HG03571 (cell line): Measurements from ENCODE around the gene RUSC2.
"Not testable (repeated sequence)": the region's sequence is repeated elsewhere in the genome, so short reads cannot be mapped to it uniquely, and the experiment has no call there.

Source experiments
- ATAC-seq: cut with Tn5 transposase; IDR thresholded peaks from one replicate; pipeline ENCODE4 v1.9.1; 2021; ENCODE audit not compliant: unreplicated experiment

RUSC2 gene

GRCh38 chr9:35489313-35490154 is at the start of gene RUSC2:
Gene RUSC2 (plus strand): TSS chr9:35490111. CDS start chr9:35546522, 56,411 bp downstream.
- ATAC-seq, result no peak

- no peak for ATAC-seq
These were observed 43.9 kb upstream of the RUSC2 start for GRCh38 chr9:35446012-35446411.

- ATAC-seq, result no peak
These were observed 41.4 kb upstream of the RUSC2 start for GRCh38 chr9:35448496-35448895.

- ATAC-seq, result no peak
These were observed 37.4 kb upstream of the RUSC2 start for GRCh38 chr9:35452481-35452880.

- ATAC-seq, result no peak
These were observed 36.1 kb upstream of the RUSC2 start for GRCh38 chr9:35453786-35454185.

GRCh38 chr9:35464141-35465025 is 25.5 kb upstream of the RUSC2 start:
- ATAC-seq, result no peak

- ATAC-seq, result no peak
These were observed 19.6 kb upstream of the RUSC2 start for GRCh38 chr9:35470340-35470739.

GRCh38 chr9:35470894-35471293 is 19.0 kb upstream of the RUSC2 start:
- no peak for ATAC-seq

- ATAC-seq, result no peak
These were observed 13.3 kb upstream of the RUSC2 start for GRCh38 chr9:35476596-35476995.

GRCh38 chr9:35477211-35477855 is 12.6 kb upstream of the RUSC2 start:
- ATAC-seq, result not testable (repeated sequence)

GRCh38 chr9:35478871-35479270 is 11.0 kb upstream of the RUSC2 start:
- ATAC-seq, result no peak

GRCh38 chr9:35481347-35481975 is 8.4 kb upstream of the RUSC2 start:
- ATAC-seq, result no peak

- ATAC-seq, result no peak
These were observed 7.8 kb upstream of the RUSC2 start for GRCh38 chr9:35482071-35482470.

- ATAC-seq, result no peak
These were observed 5.5 kb upstream of the RUSC2 start for GRCh38 chr9:35484406-35484805.

- no peak for ATAC-seq
These were observed 2.8 kb upstream of the RUSC2 start for GRCh38 chr9:35487081-35487480.

GRCh38 chr9:35488021-35488420 is 1.9 kb upstream of the RUSC2 start:
- ATAC-seq, result no peak

- ATAC-seq, result no peak
These were observed 1.2 kb upstream of the RUSC2 start for GRCh38 chr9:35488566-35489312.

- no peak for ATAC-seq
These were observed 421 bp downstream of the RUSC2 start for GRCh38 chr9:35490155-35490909.

GRCh38 chr9:35490910-35491465 is 1.1 kb downstream of the RUSC2 start:
- ATAC-seq, result no peak
